ENCODE results near the gene TTC39B.

DNA sequence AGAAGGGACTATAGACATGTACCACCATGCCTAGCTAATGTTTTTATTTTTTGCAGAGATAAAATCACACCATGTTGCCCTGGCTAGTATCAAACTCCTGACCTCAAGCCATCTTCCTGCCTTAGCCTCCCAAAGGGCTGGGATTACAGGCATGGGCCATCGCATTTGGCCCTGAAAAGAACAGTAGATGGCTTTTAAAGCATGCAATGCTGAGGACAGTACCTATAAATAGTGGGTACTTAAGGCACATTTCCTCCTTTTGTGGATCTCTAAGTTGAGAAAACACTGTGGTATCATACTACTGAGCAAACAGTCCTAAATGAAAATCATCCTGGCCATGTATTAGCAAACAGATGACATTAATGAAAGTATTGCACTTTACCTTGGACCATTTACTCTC lies 119.4 kb downstream of the TTC39B start:
- TF ChIP-seq, protein P1, sequence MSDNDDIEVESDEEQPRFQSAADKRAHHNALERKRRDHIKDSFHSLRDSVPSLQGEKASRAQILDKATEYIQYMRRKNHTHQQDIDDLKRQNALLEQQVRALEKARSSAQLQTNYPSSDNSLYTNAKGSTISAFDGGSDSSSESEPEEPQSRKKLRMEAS (IDR thresholded peaks at IDR 0.05) = no peak
- TF ChIP-seq CEBPB (IDR thresholded peaks at IDR 0.05) (no peak), TAF1 (IDR thresholded peaks at IDR 0.05; ENCODE audit: low read depth) (no peak), RAD21 (IDR thresholded peaks at IDR 0.05; ENCODE audit: low read depth) (no peak), CREB1 (IDR thresholded peaks at IDR 0.05; ENCODE audit: low read depth) (no peak), FOXM1 (IDR thresholded peaks at IDR 0.05; ENCODE audit: borderline replicate concordance, low read depth) (no peak), EP300 (IDR thresholded peaks at IDR 0.05; ENCODE audit: borderline replicate concordance) (no peak)
- TF ChIP-seq, protein P2, sequence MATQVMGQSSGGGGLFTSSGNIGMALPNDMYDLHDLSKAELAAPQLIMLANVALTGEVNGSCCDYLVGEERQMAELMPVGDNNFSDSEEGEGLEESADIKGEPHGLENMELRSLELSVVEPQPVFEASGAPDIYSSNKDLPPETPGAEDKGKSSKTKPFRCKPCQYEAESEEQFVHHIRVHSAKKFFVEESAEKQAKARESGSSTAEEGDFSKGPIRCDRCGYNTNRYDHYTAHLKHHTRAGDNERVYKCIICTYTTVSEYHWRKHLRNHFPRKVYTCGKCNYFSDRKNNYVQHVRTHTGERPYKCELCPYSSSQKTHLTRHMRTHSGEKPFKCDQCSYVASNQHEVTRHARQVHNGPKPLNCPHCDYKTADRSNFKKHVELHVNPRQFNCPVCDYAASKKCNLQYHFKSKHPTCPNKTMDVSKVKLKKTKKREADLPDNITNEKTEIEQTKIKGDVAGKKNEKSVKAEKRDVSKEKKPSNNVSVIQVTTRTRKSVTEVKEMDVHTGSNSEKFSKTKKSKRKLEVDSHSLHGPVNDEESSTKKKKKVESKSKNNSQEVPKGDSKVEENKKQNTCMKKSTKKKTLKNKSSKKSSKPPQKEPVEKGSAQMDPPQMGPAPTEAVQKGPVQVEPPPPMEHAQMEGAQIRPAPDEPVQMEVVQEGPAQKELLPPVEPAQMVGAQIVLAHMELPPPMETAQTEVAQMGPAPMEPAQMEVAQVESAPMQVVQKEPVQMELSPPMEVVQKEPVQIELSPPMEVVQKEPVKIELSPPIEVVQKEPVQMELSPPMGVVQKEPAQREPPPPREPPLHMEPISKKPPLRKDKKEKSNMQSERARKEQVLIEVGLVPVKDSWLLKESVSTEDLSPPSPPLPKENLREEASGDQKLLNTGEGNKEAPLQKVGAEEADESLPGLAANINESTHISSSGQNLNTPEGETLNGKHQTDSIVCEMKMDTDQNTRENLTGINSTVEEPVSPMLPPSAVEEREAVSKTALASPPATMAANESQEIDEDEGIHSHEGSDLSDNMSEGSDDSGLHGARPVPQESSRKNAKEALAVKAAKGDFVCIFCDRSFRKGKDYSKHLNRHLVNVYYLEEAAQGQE (IDR thresholded peaks at IDR 0.05; ENCODE audit: low read depth) = no peak

Measured in Ishikawa (cell line).